CD14-positive monocyte (primary cell): Measurements from ENCODE around the gene DYNC1I1. TPM values are rescaled to one million over a fixed set of nuclear protein-coding genes. Genes with fewer than 3 reads are reported as not detected.

Experiments
- DNase-seq, 3 donors: peaks; one replicate each; pipeline ENCODE4 v3.0.0-alpha.2; 2011 to 2022
- H2AFZ ChIP-seq: 2 replicates; pipeline ENCODE4 v1.6.0; 2012; ENCODE audit warnings: mild to moderate bottlenecking, low read depth, low read length, inconsistent platforms; ENCODE audit not compliant: insufficient read depth, poor library complexity, severe bottlenecking
- H3K27ac ChIP-seq, 2 donors: 1 replicate in 1 of 2; 2 replicates in 1 of 2; pipeline ENCODE4 v1.5.1; 2012 to 2013; ENCODE audit warnings: low read length in 2 of 2, control low read depth in 1 of 2, inconsistent platforms in 1 of 2, low read depth in 1 of 2, mild to moderate bottlenecking in 1 of 2
- H3K27me3 ChIP-seq, 2 donors: one replicate each; pipeline versions ENCODE4 v1.6.0 to v1.6.1; 2011 to 2013; ENCODE audit warnings: low read length in 2 of 2; ENCODE audit not compliant: control insufficient read depth in 2 of 2, insufficient read depth in 2 of 2
- H3K36me3 ChIP-seq, 2 donors: replicated peaks in 1 of 2; 1 replicate in 1 of 2; 2 replicates in 1 of 2; pipeline versions ENCODE4 v1.5.1 to v1.6.1; 2012 to 2013; ENCODE audit warnings: low read length in 2 of 2, control low read depth in 1 of 2, inconsistent platforms in 1 of 2, mild to moderate bottlenecking in 1 of 2; ENCODE audit not compliant: insufficient read depth in 2 of 2, control insufficient read depth in 1 of 2
- H3K4me1 ChIP-seq, 2 donors: 1 replicate in 1 of 2; 2 replicates in 1 of 2; pipeline versions ENCODE4 v1.5.1 to v1.6.1; 2012 to 2013; ENCODE audit warnings: low read length in 2 of 2, control low read depth in 1 of 2, inconsistent platforms in 1 of 2, mild to moderate bottlenecking in 1 of 2, moderate library complexity in 1 of 2; ENCODE audit not compliant: insufficient read depth in 2 of 2, control insufficient read depth in 1 of 2
- H3K4me2 ChIP-seq: replicated peaks from 2 replicates; pipeline ENCODE3; 2012; ENCODE audit warnings: low read length, moderate library complexity, mild to moderate bottlenecking; ENCODE audit not compliant: poor library complexity, severe bottlenecking; ENCODE audit errors: extremely low read depth
- H3K4me3 ChIP-seq, 3 experiments: fragments of 200-600 bp in 1 of 3; sonication (generic) in 1 of 3; replicated peaks in 1 of 3; 1 replicate in 2 of 3; 2 replicates in 1 of 3; pipeline ENCODE4 v1.5.1; 2011 to 2013; ENCODE audit warnings: low read length in 3 of 3, mild to moderate bottlenecking in 3 of 3, control low read depth in 2 of 3, low read depth in 2 of 3, inconsistent platforms in 1 of 3, moderate library complexity in 1 of 3
- H3K79me2 ChIP-seq: 2 replicates; pipeline ENCODE4 v1.6.0; 2012; ENCODE audit warnings: mild to moderate bottlenecking, control low read depth, inconsistent platforms, low read length, moderate library complexity; ENCODE audit not compliant: insufficient read depth
- H3K9ac ChIP-seq: 2 replicates; pipeline ENCODE4 v1.6.0; 2017; ENCODE audit warnings: low read length, mild to moderate bottlenecking; ENCODE audit not compliant: insufficient read depth, poor library complexity, severe bottlenecking
- H3K9me3 ChIP-seq, 2 donors: replicated peaks in 1 of 2; 1 replicate in 1 of 2; 2 replicates in 1 of 2; pipeline versions ENCODE4 v1.5.1 to v1.6.1; 2012 to 2013; ENCODE audit warnings: low read length in 2 of 2, control low read depth in 1 of 2; ENCODE audit not compliant: control insufficient read depth in 1 of 2, insufficient read depth in 1 of 2
- H4K20me1 ChIP-seq: 2 replicates; pipeline ENCODE4 v1.6.0; 2012; ENCODE audit warnings: mild to moderate bottlenecking, low read length, control low read depth, moderate library complexity; ENCODE audit not compliant: insufficient read depth
- H3K27ac Mint-ChIP-seq, 7 donors: one replicate each; pipeline ENCODE4 v1.8.0; 2020; ENCODE audit warnings: mild to moderate bottlenecking in 7 of 7, mixed read lengths in 7 of 7, moderate library complexity in 6 of 7, inconsistent platforms in 2 of 7
- H3K27me3 Mint-ChIP-seq, 3 donors: one replicate each; pipeline ENCODE4 v1.8.0; 2021 to 2022; ENCODE audit warnings: low read depth in 3 of 3, mild to moderate bottlenecking in 3 of 3, mixed read lengths in 3 of 3, moderate library complexity in 3 of 3, inconsistent platforms in 1 of 3
- H3K36me3 Mint-ChIP-seq, 2 donors: one replicate each; pipeline ENCODE4 v1.8.0; 2020; ENCODE audit warnings: mixed read lengths in 2 of 2, inconsistent platforms in 1 of 2, mild to moderate bottlenecking in 1 of 2
- H3K4me1 Mint-ChIP-seq: one replicate; pipeline ENCODE4 v1.8.0; 2020; ENCODE audit warnings: mild to moderate bottlenecking, mixed read lengths
- H3K4me3 Mint-ChIP-seq, 2 donors: one replicate each; pipeline ENCODE4 v1.8.0; 2020; ENCODE audit warnings: mild to moderate bottlenecking in 2 of 2, mixed read lengths in 2 of 2, moderate library complexity in 1 of 2
- H3K9me3 Mint-ChIP-seq, 7 donors: one replicate each; pipeline ENCODE4 v1.8.0; 2020 to 2022; ENCODE audit warnings: mixed read lengths in 7 of 7, mild to moderate bottlenecking in 6 of 7, moderate library complexity in 6 of 7, inconsistent platforms in 2 of 7
- WGBS: methylation state at CpG from one replicate; pipeline ENCODE4 v1.1.5; 2013; ENCODE audit warnings: missing lambda C conversion rate; ENCODE audit not compliant: insufficient coverage; 5-methylcytosine and 5-hydroxymethylcytosine counted together
- intact Hi-C, 2 donors: fragments of 100-400 bp; cut with micrococcal nuclease; formaldehyde crosslinking; loops; one replicate each; pipeline versions ENCODE4 v1.15.0 to v1.15.1; 2023
- polyA plus RNA-seq, 3 donors: library from polyadenylated mRNA; depleted of rRNA in 1 of 3; unstranded in 2 of 3; stranded (reverse) in 1 of 3; fragments of 300-500 nt in 2 of 3; fragments of >200 nt in 1 of 3; fragmentation: Illumina TruSeq in 2 of 3; gene quantifications; 1 replicate in 2 of 3; 2 replicates in 1 of 3; pipeline ENCODE4 v1.2.3, GENCODE V29; 2012 to 2021
- TF ChIP-seq, protein P1 (sequence below): fragments of 200-600 bp; IDR thresholded peaks from one replicate; pipeline ENCODE4 v1.8.0; 2022; ENCODE audit warnings: antibody characterized with exemption, mild to moderate bottlenecking

The DYNC1I1 gene
- polyA plus RNA-seq, 3 donors: not detected

DNA sequence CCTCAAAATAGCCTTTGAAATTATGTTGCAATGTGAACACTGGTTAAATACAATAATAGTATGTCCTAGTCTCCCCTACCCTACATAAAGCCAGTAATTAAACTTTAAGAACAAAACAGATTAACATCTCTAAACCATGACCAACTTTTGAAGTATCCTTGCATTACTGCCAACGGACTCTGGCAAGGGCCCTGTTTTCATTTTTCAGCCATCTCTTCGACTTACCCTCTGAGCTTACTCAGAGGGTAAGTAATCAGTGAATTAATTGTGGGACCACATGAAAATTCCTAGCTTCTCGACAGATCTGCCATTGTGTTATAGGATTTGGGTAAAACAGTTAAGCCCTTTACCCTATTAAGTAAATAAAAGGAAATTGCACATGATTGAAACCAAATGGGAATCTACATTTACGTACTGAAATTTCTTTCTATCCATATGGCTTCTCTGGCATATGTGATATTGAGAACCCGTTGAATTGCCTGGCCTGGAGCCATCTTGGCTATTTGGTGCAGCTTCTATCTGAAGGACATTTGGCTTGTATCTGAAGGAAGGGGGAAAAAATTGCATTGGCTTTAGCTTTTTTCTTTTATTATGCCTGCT, 39.6 kb downstream of the DYNC1I1 start:
- intact Hi-C loops: no loop called here

DNA sequence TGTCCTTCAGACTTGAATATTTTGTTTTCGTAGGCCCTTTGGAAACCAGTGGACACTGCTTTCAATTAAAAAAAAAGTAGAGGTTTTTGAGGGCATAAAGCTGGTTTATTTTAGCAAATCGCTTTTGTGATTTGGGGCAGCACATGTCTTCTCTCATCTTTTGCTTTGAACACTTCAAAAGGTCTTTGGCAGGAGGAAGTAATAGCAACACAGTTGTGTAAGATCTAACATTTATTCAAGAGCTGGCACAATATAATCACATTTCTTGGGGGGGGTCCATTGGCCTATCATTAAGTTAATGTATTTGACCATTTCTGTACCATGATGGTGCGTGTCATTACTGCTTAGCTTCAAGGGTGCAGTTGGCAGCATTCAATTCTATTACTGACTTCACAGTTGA, 42.4 kb downstream of the DYNC1I1 start:
- 90% methylated on average over 2 of the region's 3 CpGs for WGBS
- Mint-ChIP-seq H3K27ac (no peak overlapping the region), H3K36me3 (no peaks in the 10 kb centered on the region)

More for the DNA sequence above, 39.6 kb downstream of the DYNC1I1 start:
- no peaks in the 10 kb centered on the region for H3K36me3 Mint-ChIP-seq
- Histone ChIP-seq H3K4me2 (no peak overlapping the region), H3K4me3 (no peak overlapping the region), H2AFZ (no peak overlapping the region), H3K9me3 (no peaks in the 10 kb centered on the region), H3K36me3 (no peaks in the 10 kb centered on the region), H3K9ac (no peak overlapping the region), H3K79me2 (no peaks in the 10 kb centered on the region), H3K27me3 (no peaks in the 10 kb centered on the region), H3K27ac (no peak overlapping the region), H3K4me1 (no peaks in the 10 kb centered on the region), H4K20me1 (no peaks in the 10 kb centered on the region)
- H3K9me3 Mint-ChIP-seq: peaks cover 0 to 3% (median 0%) of the 10 kb centered on the region in 7 donors
- WGBS: 100% methylated on average over 2 of the region's 5 CpGs
- peaks cover 0 to 2% (median 2%) of the 10 kb centered on the region in 3 donors for H3K27me3 Mint-ChIP-seq
- H3K4me3 Mint-ChIP-seq: no peak overlapping the region
- TF ChIP-seq, protein P1, sequence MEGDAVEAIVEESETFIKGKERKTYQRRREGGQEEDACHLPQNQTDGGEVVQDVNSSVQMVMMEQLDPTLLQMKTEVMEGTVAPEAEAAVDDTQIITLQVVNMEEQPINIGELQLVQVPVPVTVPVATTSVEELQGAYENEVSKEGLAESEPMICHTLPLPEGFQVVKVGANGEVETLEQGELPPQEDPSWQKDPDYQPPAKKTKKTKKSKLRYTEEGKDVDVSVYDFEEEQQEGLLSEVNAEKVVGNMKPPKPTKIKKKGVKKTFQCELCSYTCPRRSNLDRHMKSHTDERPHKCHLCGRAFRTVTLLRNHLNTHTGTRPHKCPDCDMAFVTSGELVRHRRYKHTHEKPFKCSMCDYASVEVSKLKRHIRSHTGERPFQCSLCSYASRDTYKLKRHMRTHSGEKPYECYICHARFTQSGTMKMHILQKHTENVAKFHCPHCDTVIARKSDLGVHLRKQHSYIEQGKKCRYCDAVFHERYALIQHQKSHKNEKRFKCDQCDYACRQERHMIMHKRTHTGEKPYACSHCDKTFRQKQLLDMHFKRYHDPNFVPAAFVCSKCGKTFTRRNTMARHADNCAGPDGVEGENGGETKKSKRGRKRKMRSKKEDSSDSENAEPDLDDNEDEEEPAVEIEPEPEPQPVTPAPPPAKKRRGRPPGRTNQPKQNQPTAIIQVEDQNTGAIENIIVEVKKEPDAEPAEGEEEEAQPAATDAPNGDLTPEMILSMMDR: no peak
- no peak for DNase-seq
- H3K27ac Mint-ChIP-seq: no peak overlapping the region
- no peaks in the 10 kb centered on the region for H3K4me1 Mint-ChIP-seq

More for the DNA sequence above, 42.4 kb downstream of the DYNC1I1 start:
- H3K9me3 Mint-ChIP-seq: peaks cover 0 to 4% (median 0%) of the 10 kb centered on the region in 7 donors
- H3K4me3 Mint-ChIP-seq: no peak overlapping the region
- no peak overlapping the region for H3K4me2 ChIP-seq
- DNase-seq: no peak
- H3K27me3 Mint-ChIP-seq: peaks cover 0 to 3% (median 2%) of the 10 kb centered on the region in 3 donors
- no peaks in the 10 kb centered on the region for H3K36me3 ChIP-seq
- H3K27me3 ChIP-seq: no peaks in the 10 kb centered on the region
- no peaks in the 10 kb centered on the region for H4K20me1 ChIP-seq
- intact Hi-C loops: no loop called here
- H3K4me1 ChIP-seq: peaks cover 0 to 8% of the 10 kb centered on the region in 2 donors
- H3K27ac ChIP-seq: no peak overlapping the region
- TF ChIP-seq, protein P1: no peak
- H3K79me2 ChIP-seq: no peaks in the 10 kb centered on the region
- H2AFZ ChIP-seq: no peak overlapping the region
- H3K9me3 ChIP-seq: no peaks in the 10 kb centered on the region
- H3K4me3 ChIP-seq: no peak overlapping the region
- no peak overlapping the region for H3K9ac ChIP-seq
- peaks cover 8% of the 10 kb centered on the region for H3K4me1 Mint-ChIP-seq
